LoVo (cell line): ENCODE measurements around the gene LRRTM4.
"Not testable (repeated sequence)": the region's sequence is repeated elsewhere in the genome, so short reads cannot be mapped to it uniquely, and the experiment has no call there.

Experiments used
- DNase-seq: peaks from one replicate; pipeline ENCODE4 v3.0.0-alpha.2; 2016; ENCODE audit warnings: low spot score

Gene LRRTM4

DNA sequence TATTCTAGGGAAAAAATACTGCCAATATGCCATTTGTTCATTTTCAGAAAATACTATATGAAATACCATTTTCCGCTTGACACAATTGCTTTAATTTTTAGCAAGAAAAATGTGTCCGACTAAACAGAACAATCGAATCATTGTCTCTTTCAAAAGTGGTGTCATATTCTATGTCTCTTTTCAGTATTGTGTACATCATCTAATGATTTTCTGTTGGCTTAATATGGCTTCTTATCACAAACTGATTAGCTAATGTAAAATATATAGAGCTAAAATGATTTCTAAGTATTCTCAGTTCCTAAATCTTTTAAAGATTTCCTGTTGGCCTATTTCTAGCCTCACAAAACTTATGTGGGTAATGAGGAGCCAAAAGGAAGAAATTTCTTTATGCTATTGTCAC, 436.6 kb downstream of the LRRTM4 start:
- no peak for DNase-seq

GRCh38 chr2:77081597-77081996, 440.6 kb downstream of the LRRTM4 start:
- no peak for DNase-seq

DNA sequence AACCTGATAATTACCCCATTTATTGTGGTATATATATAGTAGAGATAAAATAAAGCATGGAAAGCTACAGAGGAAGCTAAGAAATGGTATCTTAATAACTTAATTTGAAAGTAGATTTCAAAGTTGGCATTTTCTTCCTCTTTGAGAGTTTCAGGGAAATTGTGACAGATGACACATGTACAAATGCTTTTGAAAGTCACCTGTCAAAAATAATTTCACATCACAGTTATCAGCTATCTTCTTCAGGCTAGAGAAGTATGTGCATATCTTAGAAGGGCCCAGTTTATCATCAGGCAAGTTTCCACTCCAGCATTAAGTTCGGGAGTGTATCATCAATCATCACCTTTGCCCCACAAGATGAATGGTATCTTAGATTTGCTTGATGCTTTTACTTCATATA, 457.9 kb downstream of the LRRTM4 start:
- no peak for DNase-seq

- no peak for DNase-seq
These were observed 467.2 kb downstream of the LRRTM4 start for GRCh38 chr2:77054938-77055337.

GRCh38 chr2:77046339-77046738, 475.8 kb downstream of the LRRTM4 start:
- no peak for DNase-seq

- not testable (repeated sequence) for DNase-seq
These were observed 476.7 kb downstream of the LRRTM4 start for GRCh38 chr2:77045456-77045855.

GRCh38 chr2:77034445-77034844, 487.7 kb downstream of the LRRTM4 start:
- no peak for DNase-seq

DNA sequence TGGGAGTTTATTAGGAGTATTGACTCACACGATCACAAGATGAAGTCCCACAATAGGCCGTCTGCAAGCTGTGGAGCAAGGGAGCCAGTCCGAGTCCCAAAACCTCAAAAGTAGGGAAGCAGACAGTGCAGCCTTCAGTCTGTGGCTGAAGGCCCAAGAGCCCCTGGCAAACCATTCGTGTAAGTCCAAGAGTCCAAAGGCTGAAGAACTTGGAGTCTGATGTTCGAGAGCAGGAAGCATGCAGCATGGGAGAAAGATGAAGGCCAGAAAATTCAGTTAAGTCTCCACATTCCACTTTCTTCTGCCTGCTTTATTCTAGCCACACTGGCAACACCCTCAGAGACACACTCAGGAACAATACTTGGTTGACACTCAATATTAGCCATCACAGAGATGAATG, 492.9 kb downstream of the LRRTM4 start:
- DNase-seq = not testable (repeated sequence)

- DNase-seq = no peak
These were observed 494.1 kb downstream of the LRRTM4 start for GRCh38 chr2:77028032-77028600.

- no peak for DNase-seq
These were observed 496.5 kb downstream of the LRRTM4 start for GRCh38 chr2:77025714-77026113.

- no peak for DNase-seq
These were observed 501.0 kb downstream of the LRRTM4 start for GRCh38 chr2:77021161-77021560.

DNA sequence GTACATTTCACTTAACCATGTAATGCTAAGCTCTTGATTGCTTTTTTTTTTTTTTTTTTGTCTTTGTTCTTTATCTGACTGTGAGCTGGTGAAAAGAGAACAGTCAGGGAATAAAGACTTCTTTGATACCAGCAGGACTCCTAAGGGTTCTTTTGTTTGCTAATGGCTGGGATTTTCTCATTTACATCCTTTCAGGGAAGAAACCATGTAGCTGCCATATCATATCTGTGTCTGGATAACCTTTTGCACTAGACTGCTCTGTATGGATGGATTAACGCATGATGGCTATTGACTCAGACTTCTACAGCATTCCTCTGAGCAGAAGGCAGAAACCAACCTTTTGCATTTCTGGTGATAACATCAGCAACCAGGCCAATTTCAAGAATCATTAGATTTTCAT, 504.0 kb downstream of the LRRTM4 start:
- no peak for DNase-seq

DNA sequence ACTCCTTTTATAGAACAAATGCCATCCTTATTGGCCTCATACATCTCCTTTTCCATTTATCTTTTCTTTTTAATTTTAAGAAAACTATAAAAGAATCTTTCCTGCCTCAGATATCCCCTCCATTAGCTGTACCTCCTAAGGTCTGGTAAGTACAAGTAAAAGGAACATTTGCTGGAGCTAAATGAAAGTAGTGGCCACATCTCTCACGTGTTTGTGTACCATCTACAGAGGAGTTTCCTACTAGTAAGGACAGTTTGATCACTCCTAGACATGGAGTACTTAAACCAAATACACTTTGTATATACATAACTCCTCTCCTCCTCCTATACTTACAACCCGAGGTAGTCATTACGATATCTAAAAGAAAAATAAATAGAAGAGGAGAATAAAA, 504.8 kb downstream of the LRRTM4 start:
- no peak for DNase-seq

DNA sequence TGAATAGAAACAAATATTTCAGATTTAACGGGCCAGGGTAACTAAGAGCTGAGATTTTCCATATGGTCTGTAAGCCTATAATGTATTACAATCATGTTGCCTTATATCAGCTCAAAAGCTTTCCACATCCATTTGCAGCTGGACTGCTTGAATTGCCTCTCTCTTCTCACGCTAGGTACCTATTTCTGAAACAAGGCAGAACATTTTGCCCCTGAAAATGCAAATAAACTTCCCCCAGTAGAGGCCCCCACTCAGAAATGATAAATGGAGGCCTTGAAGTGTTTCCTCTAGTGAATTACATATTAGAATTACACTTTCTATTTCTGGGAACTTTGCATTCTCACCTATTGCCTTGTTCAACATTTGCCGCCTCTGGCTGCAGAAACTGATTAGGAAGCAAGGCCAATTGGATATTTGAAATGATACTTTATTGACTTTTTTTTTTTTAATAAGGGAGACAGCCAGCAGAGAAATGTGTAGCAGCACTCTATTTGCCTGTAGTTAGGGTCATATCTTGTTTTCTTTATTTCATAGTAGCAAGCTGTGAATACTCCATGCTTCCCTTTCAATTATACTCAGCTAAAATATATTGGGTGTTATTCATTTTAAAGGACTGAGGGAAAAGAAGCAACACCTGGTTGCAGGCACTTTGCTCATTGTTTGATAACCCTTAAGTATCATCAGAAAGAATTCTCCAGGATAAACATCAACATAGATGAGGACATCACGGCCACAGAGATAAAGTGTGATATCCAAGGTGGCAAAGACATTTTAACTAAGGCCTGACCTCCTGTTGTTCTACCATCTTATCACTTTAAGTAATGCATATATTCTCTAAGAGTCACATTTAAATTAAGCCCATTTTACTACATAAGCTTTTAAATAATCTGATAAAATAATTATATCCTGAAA, 505.5 kb downstream of the LRRTM4 start:
- DNase-seq = no peak

DNA sequence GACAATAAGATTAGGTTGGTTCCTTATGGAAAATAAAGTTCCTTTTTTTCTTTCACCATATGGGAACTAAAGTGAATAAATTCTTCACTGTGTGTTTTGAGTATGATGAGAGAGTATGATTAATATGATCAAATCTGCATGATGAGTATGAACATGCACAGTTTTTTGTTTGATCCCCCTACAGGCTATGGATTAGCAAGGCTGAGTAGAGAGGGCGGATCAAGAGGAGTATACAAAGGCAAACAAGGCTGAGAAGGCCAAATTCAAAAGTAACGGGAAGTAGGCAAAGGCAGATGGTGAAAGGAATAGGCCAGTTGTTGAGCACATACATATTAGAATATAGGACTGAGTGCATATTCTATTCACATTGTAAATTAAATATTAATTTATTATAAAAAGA, 508.2 kb downstream of the LRRTM4 start:
- DNase-seq = no peak

- no peak for DNase-seq
These were observed 508.7 kb downstream of the LRRTM4 start for GRCh38 chr2:77013457-77013856.

GRCh38 chr2:77009307-77009706, 512.9 kb downstream of the LRRTM4 start:
- DNase-seq = peak; percentile 27

- DNase-seq = peak; percentile 5
These were observed 513.3 kb downstream of the LRRTM4 start for GRCh38 chr2:77008853-77009252.

GRCh38 chr2:77007686-77008085, 514.5 kb downstream of the LRRTM4 start:
- no peak for DNase-seq

DNA sequence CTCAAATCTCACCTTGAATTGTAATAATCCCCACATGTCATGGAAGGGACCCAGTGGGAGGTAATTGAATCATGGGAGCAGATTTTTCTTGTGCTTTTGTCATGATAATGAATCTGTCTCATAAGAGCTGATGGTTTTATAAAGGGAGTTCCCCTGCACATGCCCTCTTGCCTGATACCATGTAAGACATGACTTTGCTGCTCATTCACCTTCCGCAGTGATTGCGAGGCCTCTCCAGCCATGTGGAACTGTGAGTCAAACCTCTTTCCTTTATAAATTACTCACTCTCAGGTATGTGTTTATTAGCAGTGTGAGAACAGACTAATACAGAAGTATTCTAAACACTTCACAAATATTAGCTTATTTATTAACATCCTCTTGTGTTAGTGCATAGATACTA, 516.7 kb downstream of the LRRTM4 start:
- no peak for DNase-seq

GRCh38 chr2:77001895-77002294, 520.3 kb downstream of the LRRTM4 start:
- DNase-seq = no peak

- DNase-seq = peak; percentile 39
These were observed 523.5 kb downstream of the LRRTM4 start for GRCh38 chr2:76998704-76999103.

DNA sequence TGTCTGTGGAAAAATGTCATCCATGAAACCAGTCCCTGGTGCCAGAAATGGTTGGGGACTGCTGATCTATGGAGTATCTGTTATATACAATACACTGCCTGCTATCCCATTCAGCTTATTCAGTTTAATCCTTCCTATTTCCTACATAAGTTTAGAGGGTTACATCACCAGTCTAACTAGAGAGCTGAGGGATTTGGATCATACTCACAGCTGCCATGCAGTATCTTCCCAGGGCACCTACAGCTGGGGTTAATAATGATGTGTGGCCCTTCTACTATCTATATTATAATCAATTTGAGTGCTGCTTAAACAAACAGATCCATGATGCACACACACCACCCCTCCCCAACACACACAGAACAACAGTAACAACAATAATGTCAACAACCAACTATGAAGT, 524.0 kb downstream of the LRRTM4 start:
- no peak for DNase-seq

DNA sequence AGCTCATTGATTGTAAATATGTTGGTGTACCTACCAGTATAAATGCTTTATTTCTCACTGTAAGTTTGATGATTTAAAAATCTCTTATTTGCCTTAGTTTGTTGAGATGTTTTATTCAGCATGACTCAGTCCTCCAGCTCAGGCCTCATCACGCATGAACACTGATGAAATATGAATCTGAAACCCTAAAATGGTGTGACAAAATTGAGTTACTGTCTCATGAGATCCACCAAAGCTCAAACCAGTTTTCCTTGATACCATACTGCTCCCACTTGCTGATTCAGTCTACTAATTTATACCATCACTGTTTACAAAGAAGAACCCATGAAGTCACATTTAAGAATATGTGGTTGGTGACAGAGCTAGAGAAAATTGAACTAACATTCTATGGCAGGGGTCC, 524.9 kb downstream of the LRRTM4 start:
- no peak for DNase-seq
